GM12891 (cell line): ENCODE results near the gene ABCC4.

Experiments used
- POLR2A ChIP-seq: IDR thresholded peaks from 2 replicates; pipeline ENCODE4 v1.6.1; 2011; ENCODE audit warnings: low read depth, low read length, control low read depth
- POLR2AphosphoS5 ChIP-seq: IDR thresholded peaks from 2 replicates; pipeline ENCODE4 v1.6.1; 2011; ENCODE audit warnings: low read depth, low read length, control low read depth
- SPI1 ChIP-seq: IDR thresholded peaks from 2 replicates; pipeline ENCODE4 v1.6.1; 2011; ENCODE audit warnings: low read depth, low read length, control low read depth
- TAF1 ChIP-seq: IDR thresholded peaks from 2 replicates; pipeline ENCODE4 v1.6.1; 2011; ENCODE audit warnings: low read depth, low read length, control low read depth

GRCh38 chr13:95032121-95032520 is 269.1 kb downstream of the ABCC4 start:
- no peak for TF ChIP-seq POLR2AphosphoS5
- TF ChIP-seq POLR2A, result no peak
- TF ChIP-seq TAF1, result no peak
- no peak for TF ChIP-seq SPI1
